CD4-positive, alpha-beta T cell treated with Interleukin-4 for 1 hour (primary cell): ENCODE results near the gene ACOT6.
"Not testable (repeated sequence)": the region's sequence is repeated elsewhere in the genome, so short reads cannot be mapped to it uniquely, and the experiment has no call there.

Source experiments
- DNase-seq, 2 donors: peaks; one replicate each; pipeline ENCODE4 v3.0.0-alpha.2; 2020 to 2022

ACOT6 gene

DNA sequence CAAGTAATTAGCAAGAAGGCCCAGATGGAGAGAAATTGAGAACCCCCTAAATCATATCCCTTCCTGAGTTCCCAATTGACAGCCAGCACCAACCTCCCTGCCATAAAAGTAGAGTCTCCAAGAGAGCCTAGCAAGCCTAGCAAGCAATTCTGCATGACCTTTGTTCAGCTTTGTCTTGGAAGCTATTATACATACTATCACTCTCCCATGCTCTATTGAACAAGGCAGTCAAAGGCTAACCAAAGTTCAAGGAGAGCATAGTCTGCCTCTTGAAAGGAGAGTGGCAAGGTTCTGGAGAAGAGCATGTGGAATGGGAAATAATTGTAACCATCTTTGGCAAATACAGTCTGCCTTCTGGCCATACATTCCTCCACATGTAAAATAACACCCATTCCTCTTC lies 12.8 kb upstream of the ACOT6 start:
- DNase-seq = no peak

- DNase-seq = no peak
Measured at GRCh38 chr14:73602994-73603393, 9.3 kb upstream of the ACOT6 start.

GRCh38 chr14:73606271-73606670 lies 6.0 kb upstream of the ACOT6 start:
- DNase-seq = no peak

- DNase-seq = no peak
Measured at GRCh38 chr14:73607241-73607640, 5.1 kb upstream of the ACOT6 start.

DNA sequence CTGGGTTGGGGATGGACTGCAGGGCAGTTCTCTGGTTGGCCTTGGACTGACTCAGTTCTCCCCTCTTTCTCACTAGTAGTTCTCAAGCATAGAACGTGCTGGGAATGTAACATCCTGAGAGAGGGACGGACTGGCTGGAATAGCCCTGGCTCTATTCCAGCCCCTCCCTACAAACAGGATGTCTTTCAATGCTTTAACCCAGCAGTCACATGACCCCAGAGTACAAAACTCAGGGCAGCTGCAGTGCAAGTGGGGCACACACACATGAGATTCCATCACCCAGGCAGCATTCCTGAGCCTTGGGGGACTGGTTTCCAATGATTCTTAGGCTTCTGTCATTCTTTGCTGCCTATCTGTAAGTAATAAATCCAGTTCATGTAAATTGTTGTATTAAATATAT lies 1.6 kb upstream of the ACOT6 start:
- DNase-seq = no peak

GRCh38 chr14:73613046-73613383 lies 698 bp downstream of the ACOT6 start:
- no peak for DNase-seq

GRCh38 chr14:73613419-73613963 lies 1.2 kb downstream of the ACOT6 start:
- no peak for DNase-seq

- no peak for DNase-seq
Measured at GRCh38 chr14:73616831-73617230, 4.5 kb downstream of the ACOT6 start.

DNA sequence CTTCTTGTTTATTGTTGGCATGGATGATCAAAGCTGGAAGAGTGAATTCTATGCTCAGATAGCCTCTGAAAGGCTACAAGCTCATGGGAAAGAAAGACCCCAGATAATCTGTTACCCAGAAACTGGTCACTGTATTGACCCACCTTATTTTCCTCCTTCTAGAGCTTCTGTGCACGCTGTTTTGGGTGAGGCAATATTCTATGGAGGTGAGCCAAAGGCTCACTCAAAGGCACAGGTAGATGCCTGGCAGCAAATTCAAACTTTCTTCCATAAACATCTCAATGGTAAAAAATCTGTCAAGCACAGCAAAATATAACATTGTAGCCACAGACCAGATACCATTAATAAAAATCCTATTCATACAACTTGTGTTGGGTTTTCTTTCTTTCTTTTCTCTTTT lies 7.2 kb downstream of the ACOT6 start:
- DNase-seq = no peak

DNA sequence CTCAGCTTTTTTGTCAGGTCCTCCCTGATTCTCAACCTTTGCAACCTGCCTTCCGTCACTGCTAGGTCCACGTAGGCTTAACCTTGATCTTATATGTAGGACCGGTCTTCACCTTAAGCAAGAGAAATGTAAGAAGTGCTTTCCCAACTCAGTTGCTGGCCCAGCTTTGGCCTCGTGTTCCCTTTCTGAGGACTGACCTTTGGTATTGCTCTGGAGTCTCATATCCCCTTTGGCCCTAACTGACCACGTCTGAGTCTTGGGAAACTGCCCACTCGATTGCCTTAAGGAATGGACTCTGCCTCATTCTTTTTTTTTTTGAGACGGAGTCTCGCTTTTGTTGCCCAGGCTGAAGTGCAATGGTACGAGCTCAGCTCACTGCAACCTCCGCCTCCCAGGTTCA lies 8.0 kb downstream of the ACOT6 start:
- DNase-seq = no peak

GRCh38 chr14:73623504-73624054 lies 11.3 kb downstream of the ACOT6 start:
- DNase-seq = no peak

- DNase-seq = no peak
Measured at GRCh38 chr14:73625706-73626105, 13.4 kb downstream of the ACOT6 start.

DNA sequence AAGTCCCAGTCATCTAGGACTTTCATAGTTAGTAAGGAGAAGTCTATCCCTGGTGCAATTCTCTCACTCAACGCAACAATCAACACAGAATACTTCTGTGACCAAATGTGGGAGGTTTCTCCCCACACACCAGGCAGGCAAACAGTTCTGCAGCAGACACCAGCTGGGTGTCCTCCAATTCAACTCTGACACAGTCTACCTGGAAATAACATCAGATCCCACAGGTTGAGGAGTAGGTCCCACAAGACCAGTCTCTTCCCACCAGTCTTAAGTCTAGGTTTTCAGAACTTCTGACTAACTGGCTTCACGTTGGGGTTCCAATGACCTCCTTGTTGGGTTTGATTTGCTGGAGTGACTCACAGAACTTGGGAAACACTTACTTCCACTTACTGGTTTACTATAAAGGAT lies 14.8 kb downstream of the ACOT6 start:
- DNase-seq = no peak

DNA sequence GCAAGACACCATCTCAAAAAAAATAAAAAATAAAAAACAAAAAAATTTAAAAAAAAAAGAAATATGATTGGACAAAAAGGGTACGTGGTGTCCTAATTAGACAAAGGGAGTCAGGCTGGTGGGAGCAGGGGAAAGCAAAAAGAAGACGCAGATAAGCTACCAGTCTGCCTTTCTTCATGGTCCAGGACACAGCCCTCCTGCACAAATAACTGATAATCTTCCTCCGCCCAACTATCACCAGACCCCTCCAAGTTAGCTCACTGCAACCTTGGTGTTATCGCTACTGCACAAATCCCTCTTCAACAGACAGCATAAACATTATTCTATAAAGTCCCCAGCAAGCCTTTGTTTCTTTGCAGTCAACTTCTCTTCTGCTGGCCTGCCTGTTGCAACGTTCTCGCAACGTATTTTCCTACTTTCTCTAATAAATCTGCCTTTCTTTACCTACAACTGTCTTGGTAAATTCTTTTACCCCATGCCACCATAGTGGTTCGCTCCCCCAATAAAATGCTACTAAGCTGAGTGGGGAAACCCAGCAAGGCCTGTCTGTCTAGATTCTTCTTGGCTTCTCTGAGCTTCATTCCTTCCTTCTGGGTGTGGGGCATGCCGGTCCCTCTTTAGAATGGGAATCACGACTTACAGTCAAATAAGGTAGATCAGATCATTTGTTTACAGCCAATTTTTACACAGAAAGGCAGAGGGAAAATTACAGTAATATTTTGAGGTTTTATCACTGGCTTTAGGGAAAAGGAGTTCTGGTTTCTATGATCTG lies 17.9 kb downstream of the ACOT6 start:
- DNase-seq = no peak

DNA sequence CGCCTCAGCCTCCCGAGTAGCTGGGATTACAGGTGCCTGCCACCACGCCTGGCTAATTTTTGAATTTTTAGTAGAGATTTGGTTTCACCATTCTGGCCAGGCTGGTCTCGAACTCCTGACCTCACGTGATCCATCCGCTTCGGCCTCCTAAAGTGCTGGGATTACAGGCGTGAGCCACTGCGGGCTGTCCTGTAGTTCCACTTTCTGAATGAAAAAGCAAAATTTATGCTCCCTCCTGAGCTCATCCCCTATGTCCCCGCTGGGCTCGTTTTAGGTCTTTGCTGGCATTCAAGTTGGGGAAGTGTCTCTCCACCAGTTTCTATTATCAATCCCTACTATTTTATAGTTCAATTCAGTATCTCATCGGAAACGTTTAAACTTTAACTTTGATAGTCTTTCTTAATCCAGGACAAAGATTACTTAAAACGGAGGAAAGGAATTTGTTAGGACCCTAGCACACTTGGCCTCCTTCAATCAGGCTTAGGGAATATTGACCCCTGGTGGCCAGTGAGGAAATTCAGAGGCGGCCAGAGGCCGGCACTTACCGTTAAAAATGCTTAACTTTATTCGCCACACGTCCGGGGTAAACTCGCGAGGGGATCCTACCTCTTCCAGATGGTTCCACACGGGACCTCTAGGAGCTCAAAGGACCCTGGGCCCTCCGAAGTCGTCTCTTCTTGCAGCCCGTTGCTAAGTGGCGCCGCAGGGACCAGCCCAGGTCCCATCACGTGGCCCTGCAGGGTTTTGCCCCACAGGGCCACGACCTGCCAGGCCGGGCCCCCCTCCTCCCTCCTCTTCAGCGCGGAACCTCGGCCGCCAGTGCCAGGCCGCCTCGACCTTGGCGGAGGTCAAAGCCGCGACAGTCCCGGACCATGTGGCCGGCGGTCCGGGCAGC lies 21.0 kb downstream of the ACOT6 start:
- DNase-seq = peak; percentile 68 to 71

- DNase-seq = no peak
Measured at GRCh38 chr14:73634011-73634833, 21.9 kb downstream of the ACOT6 start.

- not testable (repeated sequence) for DNase-seq
Measured at GRCh38 chr14:73636355-73636754, 24.0 kb downstream of the ACOT6 start.

GRCh38 chr14:73637830-73638229 lies 25.5 kb downstream of the ACOT6 start:
- DNase-seq = no peak

DNA sequence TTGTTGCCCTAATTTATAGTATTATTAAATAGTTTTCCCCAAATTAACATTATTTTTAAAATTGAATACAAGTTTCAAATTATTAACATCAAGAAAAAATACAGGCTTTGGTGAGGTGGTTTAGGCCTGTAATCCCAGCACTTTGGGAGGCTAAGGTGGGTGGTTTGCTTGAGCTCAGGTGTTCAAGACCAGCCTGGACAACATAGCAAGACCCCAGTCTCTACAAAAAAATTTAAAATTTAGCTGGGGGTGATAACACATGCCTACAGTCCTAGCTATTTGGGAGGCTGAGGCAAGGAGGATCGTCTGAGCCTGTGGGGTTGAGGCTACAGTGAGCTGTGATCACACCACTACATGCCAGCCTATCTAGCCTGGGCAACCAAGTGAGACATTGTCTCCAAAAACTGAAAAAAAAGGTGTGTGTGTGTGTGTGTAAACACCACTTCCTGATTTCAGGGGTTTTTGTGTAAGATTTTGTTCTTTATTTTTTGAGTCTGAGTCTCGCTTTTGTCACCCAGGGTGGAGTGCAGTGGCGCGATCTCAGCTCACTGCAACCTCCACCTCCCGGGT lies 28.6 kb downstream of the ACOT6 start:
- DNase-seq = peak in 1 of 2 donors; percentile 9

GRCh38 chr14:73644531-73645247 lies 32.4 kb downstream of the ACOT6 start, which contains the start of gene DNAL1:
TSS of gene DNAL1 (plus strand) at chr14:73644986. CDS start at chr14:73645040, 54 bp downstream.
- DNase-seq = peak; percentile 93

DNA sequence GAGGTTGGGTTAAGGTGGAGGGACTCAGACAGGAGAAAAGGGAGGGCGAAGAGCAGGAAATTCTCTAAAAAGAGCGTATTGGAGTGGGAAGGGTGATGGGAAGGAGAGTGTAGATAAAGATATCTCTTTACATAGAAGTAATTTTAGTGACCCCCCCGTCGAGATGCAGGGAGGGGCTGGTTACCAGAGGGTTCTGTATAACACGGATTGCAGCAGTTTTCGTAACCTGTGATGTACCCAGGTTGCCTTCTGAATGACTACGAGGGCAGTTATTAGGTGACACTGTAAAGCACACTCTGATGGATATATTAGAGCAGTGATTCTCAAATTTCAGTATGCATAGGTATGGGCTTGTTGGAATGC lies 32.9 kb downstream of the ACOT6 start:
- DNase-seq = no peak

DNA sequence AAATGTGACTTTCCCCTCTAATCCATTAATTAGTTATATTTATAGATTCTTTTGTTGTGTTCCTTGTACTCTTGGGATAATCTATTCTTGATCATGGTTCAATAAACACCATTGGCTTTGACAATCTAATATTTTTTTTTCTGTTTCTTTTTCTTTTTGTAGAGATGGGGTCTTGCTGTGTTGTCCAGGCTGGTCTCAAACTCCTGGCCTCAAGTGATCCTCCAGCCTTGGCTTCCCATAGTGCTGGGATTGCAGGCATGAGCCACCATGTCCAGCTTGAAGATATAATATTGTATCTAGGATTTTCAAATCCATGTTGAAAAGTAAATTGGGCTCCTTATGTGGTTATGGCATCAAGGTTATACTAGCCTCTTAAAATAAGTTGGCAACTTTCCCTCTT lies 38.7 kb downstream of the ACOT6 start:
- no peak for DNase-seq
